Ishikawa (cell line): Measurements from ENCODE around the gene CPNE1.

Source experiments
- CEBPB ChIP-seq: IDR thresholded peaks from 2 replicates; pipeline ENCODE4 v1.6.1; 2012
- CREB1 ChIP-seq: IDR thresholded peaks from 2 replicates; pipeline ENCODE4 v1.6.1; 2012; ENCODE audit warnings: low read depth
- EGR1 ChIP-seq: IDR thresholded peaks from 2 replicates; pipeline ENCODE4 v1.6.1; 2012
- EP300 ChIP-seq: IDR thresholded peaks from 2 replicates; pipeline ENCODE4 v1.6.1; 2012; ENCODE audit warnings: borderline replicate concordance
- FOXM1 ChIP-seq: IDR thresholded peaks from 2 replicates; pipeline ENCODE4 v1.6.1; 2012; ENCODE audit warnings: low read depth, borderline replicate concordance
- NFIC ChIP-seq: IDR thresholded peaks from 2 replicates; pipeline ENCODE4 v1.6.1; 2012
- RAD21 ChIP-seq: IDR thresholded peaks from 2 replicates; pipeline ENCODE4 v1.6.1; 2012; ENCODE audit warnings: low read depth
- TAF1 ChIP-seq: IDR thresholded peaks from 2 replicates; pipeline ENCODE4 v1.6.1; 2012; ENCODE audit warnings: low read depth, mild to moderate bottlenecking
- TCF12 ChIP-seq: IDR thresholded peaks from 2 replicates; pipeline ENCODE4 v1.6.1; 2012; ENCODE audit warnings: low read depth
- TEAD4 ChIP-seq: IDR thresholded peaks from 2 replicates; pipeline ENCODE4 v1.6.1; 2012
- YY1 ChIP-seq: IDR thresholded peaks from 2 replicates; pipeline ENCODE4 v1.6.1; 2012; ENCODE audit warnings: low read depth
- ZBTB7A ChIP-seq: IDR thresholded peaks from 2 replicates; pipeline ENCODE4 v1.6.1; 2012; ENCODE audit warnings: low read depth
- TF ChIP-seq, protein P1 (sequence below): IDR thresholded peaks from 2 replicates; pipeline ENCODE4 v1.6.1; 2012
- TF ChIP-seq, protein P2 (sequence below): IDR thresholded peaks from 2 replicates; pipeline ENCODE4 v1.6.1; 2012; ENCODE audit warnings: low read depth, mild to moderate bottlenecking
- TF ChIP-seq, protein P3 (sequence below): IDR thresholded peaks from 2 replicates; pipeline ENCODE4 v1.6.1; 2012

CPNE1 gene

DNA sequence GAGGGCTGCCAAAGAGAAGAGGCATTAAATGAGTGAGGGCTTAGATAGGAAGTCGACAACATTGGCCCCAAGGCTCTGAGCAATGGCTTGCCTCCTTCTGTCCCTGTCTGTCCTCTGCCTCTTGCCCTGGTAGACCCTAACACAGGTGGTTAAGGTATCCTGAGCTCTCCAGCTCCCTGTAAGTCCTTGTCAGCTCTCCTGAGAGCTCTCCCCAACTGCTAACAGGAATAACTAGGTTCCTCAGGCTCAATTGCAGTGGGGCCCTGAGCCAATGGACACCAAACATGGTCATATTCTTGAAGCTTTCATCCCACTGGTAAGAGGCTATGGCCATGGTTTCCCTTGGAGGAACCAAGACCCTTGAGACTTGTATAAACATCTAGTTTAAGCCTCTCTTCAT lies 5.0 kb upstream of the CPNE1 start:
- no peak for TF ChIP-seq YY1
- no peak for TF ChIP-seq CEBPB
- TF ChIP-seq ZBTB7A: no peak
- TF ChIP-seq TEAD4: no peak
- no peak for TF ChIP-seq FOXM1
- TF ChIP-seq, protein P1, sequence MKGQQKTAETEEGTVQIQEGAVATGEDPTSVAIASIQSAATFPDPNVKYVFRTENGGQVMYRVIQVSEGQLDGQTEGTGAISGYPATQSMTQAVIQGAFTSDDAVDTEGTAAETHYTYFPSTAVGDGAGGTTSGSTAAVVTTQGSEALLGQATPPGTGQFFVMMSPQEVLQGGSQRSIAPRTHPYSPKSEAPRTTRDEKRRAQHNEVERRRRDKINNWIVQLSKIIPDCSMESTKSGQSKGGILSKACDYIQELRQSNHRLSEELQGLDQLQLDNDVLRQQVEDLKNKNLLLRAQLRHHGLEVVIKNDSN: no peak
- no peak for TF ChIP-seq TAF1
- TF ChIP-seq, protein P2, sequence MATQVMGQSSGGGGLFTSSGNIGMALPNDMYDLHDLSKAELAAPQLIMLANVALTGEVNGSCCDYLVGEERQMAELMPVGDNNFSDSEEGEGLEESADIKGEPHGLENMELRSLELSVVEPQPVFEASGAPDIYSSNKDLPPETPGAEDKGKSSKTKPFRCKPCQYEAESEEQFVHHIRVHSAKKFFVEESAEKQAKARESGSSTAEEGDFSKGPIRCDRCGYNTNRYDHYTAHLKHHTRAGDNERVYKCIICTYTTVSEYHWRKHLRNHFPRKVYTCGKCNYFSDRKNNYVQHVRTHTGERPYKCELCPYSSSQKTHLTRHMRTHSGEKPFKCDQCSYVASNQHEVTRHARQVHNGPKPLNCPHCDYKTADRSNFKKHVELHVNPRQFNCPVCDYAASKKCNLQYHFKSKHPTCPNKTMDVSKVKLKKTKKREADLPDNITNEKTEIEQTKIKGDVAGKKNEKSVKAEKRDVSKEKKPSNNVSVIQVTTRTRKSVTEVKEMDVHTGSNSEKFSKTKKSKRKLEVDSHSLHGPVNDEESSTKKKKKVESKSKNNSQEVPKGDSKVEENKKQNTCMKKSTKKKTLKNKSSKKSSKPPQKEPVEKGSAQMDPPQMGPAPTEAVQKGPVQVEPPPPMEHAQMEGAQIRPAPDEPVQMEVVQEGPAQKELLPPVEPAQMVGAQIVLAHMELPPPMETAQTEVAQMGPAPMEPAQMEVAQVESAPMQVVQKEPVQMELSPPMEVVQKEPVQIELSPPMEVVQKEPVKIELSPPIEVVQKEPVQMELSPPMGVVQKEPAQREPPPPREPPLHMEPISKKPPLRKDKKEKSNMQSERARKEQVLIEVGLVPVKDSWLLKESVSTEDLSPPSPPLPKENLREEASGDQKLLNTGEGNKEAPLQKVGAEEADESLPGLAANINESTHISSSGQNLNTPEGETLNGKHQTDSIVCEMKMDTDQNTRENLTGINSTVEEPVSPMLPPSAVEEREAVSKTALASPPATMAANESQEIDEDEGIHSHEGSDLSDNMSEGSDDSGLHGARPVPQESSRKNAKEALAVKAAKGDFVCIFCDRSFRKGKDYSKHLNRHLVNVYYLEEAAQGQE: no peak
- TF ChIP-seq, protein P3, sequence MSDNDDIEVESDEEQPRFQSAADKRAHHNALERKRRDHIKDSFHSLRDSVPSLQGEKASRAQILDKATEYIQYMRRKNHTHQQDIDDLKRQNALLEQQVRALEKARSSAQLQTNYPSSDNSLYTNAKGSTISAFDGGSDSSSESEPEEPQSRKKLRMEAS: no peak
- no peak for TF ChIP-seq EGR1
- no peak for TF ChIP-seq TCF12
- no peak for TF ChIP-seq RAD21
- no peak for TF ChIP-seq EP300
- no peak for TF ChIP-seq NFIC
- TF ChIP-seq CREB1: no peak

DNA sequence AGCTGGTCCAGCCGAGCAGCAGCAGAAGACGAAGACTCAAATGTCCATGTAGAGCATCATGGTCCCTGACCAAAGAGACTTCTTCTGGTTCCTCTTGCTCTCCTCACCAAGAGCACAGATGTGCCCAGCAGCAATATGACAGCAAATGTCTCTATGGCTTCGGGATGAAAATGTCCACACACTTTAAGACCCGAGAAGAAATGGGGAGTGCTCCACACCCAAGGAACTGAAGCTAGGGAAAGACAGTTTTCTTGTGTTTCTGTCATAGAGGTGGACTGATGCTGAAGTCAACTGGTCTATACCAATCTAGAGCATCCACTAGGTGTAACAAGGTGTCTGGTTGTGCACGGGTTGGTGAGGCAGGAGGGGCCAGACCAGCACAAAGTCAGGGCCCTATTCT lies 4.5 kb upstream of the CPNE1 start:
- no peak for TF ChIP-seq RAD21
- TF ChIP-seq, protein P1: no peak
- no peak for TF ChIP-seq CREB1
- no peak for TF ChIP-seq EGR1
- no peak for TF ChIP-seq TCF12
- no peak for TF ChIP-seq EP300
- TF ChIP-seq, protein P3: no peak
- TF ChIP-seq CEBPB: no peak
- no peak for TF ChIP-seq NFIC
- TF ChIP-seq, protein P2: no peak
- no peak for TF ChIP-seq FOXM1
- no peak for TF ChIP-seq TAF1
- no peak for TF ChIP-seq YY1
- no peak for TF ChIP-seq ZBTB7A
- TF ChIP-seq TEAD4: no peak

DNA sequence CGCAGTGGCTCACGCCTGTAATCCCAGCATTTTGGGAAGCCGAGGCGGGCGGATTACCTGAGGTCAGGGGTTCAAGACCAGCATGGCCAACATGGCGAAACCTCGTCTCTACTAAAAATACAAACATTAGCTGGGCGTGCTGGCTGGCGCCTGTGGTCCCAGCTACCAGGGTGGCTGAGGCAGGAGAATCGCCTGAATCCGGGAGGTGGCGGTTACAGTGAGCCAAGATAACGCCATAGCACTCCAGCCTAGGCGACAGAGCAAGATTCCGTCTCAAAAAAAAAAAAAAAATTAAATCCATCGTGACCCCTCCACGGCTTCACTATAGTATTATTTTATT lies 1.2 kb upstream of the CPNE1 start:
- TF ChIP-seq TAF1 (no peak), NFIC (no peak), EP300 (no peak), CREB1 (no peak), FOXM1 (no peak), RAD21 (no peak), TEAD4 (no peak), EGR1 (no peak), CEBPB (no peak)
- TF ChIP-seq, protein P3: no peak

DNA sequence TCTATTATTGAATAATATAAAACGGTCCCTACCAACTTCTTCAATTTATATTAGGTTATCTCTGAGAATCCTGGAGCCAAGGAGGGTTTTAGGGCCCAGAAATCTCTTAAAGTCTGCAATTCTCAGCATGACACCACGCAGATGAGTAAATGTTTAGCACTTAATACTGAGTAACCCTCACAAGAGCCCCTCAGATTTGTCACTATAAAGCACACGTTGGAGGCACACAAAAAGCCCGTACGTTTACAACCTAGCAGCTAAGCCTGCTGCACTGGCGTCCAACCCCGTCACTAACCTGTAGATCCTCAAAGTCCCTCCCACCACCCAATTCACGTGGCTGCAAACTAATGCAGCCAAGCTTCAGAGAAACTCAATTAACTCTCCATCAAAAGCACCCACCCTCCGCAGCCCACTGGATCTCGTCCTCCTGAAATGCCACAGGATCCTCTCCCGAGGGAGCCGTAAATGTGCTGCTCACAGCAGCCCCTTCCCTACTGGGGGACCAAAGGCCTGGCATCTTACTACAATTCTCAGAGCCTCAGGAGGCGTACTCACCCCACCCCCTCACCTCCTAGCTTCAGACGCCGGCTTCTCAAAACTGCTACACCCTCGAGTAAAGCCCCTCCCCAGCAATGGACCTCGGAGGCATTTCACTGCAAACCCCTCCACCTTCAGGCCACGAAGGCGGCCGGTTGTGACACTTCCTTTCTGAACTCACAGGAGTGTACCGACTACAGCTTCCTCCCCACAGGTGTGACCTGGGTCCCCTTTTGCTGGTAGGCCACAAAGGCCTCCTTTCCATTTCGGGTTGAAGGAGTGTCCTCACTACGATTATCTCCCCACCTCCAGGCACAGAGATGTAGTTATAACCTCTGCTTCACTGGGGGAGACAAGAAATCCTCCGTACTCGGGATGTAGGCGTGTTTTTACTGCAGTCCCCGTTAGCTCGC lies 909 bp downstream of the CPNE1 start:
- TF ChIP-seq, protein P3: 0 out of 2 replicates have a peak, but pooled peaks have one; percentile 44
- TF ChIP-seq, protein P2: no peak
